ENCODE data around the gene TFPT. TPM values are rescaled to one million over a fixed set of nuclear protein-coding genes. Genes with fewer than 3 reads are reported as not detected.
"Not testable (repeated sequence)": the region's sequence is repeated elsewhere in the genome, so short reads cannot be mapped to it uniquely, and the experiment has no call there.

The TFPT gene
- total RNA-seq, 1 donor from 2014 or later: 8.8 TPM

DNA sequence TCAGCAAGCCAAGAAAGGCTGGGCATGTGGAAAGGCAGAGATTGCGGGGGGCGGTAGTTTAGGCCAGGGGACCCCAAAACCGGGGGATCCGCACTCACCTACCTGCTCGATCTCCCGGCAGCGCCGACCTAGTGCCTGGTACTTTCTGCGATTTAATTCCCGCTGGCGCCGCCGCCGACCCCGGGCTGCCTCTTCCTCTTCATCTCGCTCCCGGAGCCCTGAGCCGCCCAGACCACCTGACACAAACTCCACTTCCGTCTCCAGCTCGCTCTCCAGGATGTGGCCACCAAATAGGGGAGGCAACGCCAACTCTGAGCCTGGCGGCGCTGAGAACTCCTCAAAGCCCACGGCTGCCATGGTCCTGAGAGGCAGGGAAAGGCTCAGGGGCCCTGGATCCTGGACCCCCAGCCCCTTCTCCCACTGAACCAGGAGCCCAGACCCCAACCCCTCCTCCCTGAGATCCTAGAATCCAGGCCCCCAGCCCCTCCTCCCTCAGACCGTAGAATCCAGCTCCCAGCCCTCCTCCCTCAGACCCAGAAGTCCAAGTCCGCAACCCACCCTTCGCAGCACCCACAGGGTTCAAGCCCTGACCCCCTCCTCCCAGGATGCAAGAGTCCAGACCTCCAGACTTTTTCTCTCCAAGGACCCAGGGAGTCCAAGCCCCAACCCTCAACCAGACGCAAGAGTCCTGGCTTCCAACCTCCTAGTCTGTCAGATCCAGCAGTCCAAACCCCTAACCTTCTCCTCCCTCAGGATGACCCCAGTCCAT, 933 bp downstream of the TFPT start:
- ATAC-seq: peak; percentile 42

DNA sequence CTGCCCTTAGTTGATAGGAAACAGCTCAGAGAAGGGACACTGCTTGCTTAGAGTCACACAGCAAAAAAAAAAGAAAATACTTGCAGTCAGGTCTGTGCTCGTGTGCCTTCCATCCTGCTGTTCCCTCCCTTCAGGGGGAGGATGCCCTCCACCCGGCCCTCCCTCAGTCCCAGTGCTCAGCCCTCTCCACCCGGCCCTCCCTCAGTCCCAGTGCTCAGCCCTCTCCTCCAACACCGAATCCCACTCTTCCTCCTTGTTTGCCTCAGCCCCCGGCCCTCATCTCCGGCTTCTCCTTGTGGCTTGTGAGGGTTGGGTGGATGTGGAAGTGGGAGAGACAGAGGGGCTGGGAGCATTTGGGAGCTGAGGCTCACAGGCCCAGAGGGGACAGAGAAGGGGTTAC, 5.8 kb downstream of the TFPT start:
- peak; percentile 59 for ATAC-seq

DNA sequence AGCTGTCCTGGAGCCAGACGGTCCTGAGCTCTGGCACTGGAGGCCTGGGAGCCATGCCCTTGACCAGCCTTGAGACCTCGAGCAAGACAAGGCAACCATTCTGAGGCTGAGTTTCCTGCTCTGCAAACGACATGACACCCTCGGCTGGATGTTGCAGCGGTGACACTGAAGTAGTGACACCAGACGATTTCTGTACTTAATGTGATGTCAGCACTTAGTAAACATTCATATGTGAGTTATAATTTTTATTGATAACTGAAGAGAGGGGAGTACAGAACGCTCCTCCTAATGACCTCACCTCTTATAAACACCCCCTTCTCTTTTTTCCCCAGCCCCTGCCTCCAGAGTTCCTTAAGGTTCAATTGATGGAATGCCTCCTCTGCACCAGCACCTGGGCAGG, 7.0 kb downstream of the TFPT start:
- ATAC-seq: no peak

DNA sequence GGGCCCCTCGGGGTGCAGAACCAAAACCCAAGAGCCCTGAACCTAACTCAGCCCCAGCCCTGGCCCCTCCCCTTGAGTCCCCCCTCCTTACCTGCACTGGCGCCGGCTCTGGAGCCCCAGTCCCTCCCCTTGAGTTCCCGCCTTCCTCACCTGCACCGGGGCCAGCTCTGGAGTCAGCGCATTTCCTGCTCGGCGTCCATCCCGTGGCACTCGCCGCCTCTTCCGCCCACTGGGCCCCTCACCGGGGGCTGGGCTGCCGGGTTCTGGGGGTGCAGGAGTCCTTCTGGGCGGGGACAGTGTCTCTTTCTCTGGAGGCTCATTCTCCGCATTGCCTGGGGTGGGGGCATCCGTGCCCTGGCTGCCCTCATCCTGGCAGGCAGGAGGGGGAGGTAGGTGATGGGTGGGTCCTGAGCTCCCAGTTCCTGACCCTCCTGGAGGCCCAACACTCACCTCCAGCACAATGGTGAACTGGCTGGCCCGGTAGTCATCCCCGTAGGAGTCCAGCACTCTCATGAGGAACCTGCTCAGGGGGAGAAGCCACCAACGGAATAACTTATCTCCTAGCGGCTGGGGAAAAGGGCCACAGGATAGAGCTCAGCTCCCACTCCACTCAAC, 7.5 kb downstream of the TFPT start:
- ATAC-seq: no peak

DNA sequence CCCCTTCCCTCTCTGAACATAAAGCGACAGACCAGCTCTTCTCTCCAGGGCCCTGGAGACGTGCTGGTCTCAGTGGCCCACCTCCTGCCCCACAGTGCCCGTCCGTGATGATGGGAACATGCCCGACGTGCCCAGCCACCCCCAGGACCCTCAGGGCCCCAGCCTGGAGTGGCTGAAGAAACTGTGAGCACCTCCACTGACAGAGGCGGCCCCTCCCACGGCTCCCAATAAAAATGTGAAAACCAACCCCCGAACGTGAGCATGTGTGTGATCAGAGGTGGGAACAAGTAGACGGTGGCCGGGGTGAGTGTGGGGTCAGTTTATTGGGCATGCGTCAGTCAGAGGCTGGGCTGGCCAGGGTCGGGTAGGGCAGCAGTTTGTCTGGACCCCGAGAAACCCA, 8.7 kb downstream of the TFPT start:
- ATAC-seq: no peak

DNA sequence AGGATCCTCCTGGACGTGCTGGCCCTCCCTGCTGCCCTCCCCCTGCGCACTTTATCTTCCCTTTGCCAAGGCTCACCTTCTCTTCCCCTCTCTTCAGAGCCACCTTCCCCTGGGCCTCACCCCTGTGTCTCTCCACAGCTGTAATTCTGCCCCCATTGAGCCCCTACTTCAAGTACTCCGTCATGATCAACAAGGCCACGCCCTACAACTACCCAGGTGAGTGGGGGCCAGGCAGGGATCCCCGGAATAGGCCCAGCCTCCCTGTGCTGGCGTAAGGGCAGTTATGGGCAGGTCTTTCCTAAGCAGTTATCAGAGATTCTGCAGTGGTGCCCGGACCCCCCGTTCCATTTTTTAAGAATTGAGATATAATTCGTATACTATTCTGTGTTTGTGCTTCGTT, 9.7 kb downstream of the TFPT start:
- no peak for ATAC-seq

DNA sequence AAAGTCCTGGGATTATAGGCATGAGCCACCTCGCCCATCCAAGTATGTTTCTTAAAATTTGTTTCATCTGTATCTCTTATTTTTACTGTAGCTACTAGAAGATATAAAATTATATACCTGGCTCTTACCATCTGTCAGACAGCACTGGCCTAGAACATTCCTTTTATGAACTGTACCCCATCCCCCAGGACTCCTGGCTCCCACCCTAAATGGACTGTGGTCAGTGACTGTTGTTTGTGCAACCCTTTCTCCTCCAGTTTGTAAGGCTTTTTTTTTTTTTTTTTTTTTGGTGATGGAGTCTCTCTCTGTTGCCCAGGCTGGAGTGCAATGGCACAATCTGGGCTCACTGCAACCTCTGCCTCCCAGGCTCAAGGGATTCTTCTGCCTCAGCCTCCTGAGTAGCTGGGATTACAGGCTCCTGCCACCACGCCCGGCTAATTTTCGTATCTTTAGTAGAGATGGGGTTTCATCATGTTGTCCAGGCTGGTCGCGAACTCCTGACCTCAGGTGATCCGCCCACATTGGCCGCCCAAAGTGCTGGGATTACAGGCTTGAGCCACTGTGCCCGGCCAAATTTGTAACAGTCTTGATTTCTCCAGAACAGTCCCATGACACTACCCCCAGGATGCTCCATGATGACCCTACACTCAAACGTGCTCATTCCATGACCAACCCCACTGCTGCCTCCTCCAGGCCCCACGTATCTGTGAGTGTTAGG, 10.3 kb downstream of the TFPT start:
- no peak for ATAC-seq

DNA sequence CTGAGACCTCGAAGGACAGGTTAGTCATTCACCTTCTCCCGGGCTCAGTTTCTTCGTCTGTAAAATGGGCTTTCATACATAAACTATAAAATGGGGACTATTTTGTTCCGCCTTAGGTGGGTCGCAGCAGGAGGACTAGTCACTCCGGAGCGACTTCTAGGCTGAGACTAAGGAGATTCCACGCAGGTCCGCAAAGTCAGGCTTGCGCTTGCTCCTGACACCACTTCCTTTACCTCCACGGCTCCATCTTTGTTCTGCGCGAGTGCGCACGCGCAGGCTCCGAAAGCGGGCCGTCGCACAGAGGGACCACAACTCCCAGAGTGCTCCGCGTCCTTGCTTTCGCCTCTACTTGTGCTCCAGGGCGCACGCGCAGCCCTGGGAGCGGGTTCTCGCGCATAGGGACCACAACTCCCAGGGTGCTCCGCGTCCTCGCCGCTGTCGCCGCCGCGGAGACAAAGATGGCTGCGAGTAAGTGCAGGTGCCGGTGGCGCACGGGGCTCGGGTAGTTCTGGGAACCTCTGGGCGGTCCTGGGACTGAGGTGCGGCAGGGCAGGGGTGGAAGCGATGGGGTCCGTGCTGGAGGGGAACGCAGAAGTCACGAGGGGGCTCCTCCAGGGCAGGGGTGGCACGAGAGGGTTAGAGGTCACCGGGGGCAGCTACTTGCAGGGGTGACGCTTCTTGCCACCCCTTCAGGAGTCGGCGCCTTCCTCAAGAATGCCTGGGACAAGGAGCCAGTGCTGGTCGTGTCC, 12.9 kb downstream of the TFPT start, which contains the start of gene NDUFA3:
Gene NDUFA3 (plus strand): TSS at position 435 of the 749 bp plus-strand sequence. CDS start 24 bp downstream, at position 459.
- peak; percentile 99 for ATAC-seq

DNA sequence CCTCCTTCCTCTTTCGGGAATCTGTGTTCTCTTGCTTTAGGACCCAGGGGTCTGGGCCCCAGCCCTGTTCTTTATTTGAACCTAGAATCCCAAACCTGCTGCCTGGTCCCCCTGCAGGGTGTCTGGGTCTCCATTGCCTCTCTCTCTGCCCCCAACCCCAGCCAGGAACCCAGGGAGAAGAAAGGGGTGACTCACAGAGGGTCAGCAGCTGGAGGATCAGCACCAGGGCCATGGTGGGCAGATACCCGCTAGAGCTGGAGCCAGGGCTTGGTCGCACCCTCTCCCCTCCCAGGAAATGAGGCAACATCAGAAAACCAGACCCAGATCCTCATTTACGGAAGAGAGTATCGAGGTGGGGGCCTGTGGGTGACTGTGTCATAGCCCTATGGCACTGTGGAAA, 14.9 kb downstream of the TFPT start, which contains the start of gene OSCAR:
Gene OSCAR (minus strand): TSS at position 243 of the 400 bp plus-strand sequence. CDS start 11 bp downstream, at position 232.
- no peak for ATAC-seq

DNA sequence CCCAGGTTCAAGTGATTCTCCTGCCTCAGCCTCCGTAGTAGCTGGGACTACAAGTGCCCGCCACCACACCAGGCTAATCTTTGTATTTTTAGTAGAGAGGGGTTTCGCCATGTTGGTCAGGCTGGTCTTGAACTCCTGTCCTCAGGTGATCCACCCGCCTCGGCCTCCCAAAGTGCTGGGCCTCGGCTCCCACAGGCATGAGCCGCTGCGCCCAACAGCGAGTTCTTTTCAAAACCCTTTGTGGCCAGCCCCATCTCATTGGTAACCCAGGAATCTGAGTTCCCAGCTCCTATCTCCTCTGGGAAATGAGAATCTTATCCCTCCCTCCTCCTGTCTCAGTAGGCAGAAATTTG, 15.6 kb downstream of the TFPT start:
- not testable (repeated sequence) for ATAC-seq

DNA sequence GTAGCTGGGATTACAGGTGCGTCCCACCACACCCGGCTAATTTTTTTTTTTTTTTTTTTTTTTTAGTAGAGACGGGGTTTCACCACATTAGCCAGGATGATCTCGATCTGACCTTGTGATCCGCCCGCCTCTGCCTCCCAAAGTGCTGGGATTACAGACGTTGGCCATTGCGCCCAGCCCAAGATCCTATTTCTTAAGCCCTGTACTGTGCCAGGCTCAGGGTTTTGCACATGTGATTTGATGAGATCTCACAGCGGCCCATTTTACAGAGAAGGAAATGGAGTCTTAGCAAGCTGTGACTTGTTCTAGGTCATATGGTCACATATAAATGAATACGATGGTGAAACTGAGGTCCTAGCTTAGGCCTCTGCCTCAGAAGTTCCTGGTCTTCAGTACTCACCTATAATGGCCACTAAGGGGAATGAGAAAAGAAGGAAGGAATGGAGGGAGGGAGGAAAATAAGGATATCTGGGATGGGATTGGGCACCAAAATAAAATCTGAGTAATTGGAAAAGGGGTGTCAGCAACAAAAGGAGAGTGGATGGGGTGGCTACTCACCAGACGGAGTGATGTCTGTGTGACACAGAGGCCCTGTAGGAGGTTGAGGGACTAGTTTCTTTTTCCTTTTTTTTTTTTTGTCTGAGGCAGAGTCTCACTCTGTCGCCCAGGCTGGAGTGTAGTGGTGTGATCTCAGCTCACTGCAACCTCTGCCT, 16.1 kb downstream of the TFPT start:
- ATAC-seq: no peak

DNA sequence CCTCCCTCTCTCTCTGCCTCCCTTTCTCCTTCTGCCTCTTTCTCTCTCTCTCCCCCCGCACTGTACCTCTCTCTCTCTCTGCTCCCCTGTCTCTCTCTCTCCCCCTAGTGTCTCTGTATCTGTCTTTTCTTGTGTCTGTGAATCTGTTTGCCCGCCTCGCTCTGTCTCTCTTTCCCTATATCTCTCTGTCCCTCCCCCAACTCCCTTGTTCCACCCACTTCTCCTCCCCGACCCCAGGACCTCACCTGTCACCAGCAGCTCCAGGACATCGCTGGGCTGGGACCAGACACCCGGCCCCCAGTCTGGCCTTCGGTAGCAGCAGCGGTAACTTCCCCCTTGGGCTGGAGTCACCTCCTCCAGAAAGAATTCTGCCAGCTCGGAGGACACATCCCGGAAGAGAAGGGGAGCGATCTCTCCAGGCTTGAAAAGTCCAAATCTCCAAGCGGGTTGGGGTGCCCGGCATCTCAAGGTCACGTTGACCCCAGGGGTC, 18.8 kb downstream of the TFPT start:
- peak; percentile 42 for ATAC-seq

DNA sequence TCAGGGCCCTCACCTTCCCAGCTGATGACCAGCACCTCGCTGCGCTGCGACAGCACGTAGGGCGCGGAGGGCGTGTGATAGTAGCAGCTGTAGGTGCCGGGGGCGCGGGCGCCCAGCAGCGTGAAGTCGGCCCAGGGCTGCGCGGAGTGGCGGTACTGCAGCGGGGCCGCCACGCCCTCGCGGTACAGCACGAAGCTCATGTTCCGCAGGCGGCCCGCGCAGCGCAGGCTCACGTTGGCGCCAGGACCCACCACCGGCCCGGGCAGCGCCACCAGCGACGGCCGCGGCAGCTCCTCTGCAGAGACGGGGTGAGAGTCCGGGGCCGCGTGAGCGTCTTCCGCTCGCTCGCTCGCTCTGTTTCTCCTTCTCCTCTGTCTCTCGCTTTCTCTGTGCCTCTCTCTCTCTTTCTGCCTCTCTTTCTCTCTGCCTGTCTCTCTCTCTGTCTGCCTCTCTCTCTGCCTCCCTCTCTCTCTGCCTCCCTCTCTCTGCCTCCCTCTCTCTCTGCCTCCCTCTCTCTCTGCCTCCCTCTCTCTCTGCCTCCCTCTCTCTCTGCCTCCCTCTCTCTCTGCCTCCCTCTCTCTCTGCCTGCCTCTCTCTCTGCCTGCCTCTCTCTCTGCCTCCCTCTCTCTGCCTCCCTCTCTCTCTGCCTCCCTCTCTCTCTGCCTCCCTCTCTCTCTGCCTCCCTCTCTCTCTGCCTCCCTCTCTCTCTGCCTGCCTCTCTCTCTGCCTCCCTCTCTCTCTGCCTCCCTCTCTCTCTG, 19.4 kb downstream of the TFPT start:
- ATAC-seq: peak; percentile 83

DNA sequence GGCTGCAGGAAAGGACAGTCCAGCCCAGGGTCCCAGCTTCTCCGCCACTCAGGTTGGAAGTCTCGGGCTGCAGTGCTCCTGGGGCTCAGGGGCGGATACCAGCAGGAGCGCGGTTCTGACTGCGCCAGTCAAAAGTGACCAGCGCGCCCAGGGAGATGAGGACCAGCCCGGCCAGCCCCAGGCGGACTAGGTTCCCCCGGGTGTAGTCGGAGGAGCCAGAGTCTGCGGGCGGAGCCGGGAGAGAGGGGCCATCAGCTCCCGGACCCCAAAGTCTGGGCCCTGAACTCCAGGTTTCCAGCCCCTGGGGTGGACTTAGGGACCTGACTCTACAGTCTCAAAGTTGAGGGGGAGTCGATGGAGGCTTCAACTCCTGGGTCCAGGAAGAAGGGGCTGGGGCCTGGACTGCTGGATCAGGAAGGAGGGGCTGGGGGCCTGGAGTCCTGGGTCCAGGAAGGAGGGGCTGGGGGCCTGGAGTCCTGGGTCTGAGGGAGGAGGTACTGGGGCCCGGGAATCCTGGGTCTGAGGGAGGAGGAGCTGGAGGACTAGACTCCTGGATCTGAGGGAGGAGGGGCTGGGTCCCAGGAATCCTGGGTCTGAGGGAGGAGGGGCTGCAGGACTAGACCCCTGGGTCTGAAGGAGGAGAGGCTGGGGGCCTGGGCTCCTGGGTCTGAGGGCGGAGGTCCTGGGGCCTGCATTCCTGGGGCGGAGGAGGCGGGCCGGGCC, 20.2 kb downstream of the TFPT start:
- ATAC-seq: no peak

DNA sequence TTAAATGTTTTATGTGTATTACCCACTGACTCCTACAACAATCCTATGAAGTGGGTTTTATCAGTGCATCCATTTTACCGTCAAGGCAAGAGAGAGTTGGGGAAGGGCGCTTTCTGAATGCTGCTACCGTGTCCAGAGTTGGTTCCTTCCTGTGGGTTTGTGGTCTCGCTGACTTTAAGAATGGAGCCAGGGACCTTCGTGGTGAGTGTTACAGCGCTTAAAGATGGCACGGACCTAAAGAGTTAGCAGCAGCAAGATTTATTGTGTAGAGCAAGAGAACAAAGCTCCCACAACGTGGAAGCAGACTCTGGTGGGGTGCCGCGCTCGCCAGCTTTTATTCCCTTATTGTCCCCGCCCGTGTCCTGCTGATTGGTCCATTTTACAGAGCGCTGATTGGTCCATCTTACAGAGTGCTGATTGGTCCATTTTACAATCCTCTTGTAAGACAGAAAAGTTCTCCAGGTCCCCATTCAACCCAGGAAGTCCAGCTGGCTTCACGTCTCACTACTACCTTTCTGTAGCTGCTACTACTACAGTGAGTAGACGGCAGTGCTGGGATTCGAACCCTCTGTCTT, 20.9 kb downstream of the TFPT start:
- no peak for ATAC-seq

DNA sequence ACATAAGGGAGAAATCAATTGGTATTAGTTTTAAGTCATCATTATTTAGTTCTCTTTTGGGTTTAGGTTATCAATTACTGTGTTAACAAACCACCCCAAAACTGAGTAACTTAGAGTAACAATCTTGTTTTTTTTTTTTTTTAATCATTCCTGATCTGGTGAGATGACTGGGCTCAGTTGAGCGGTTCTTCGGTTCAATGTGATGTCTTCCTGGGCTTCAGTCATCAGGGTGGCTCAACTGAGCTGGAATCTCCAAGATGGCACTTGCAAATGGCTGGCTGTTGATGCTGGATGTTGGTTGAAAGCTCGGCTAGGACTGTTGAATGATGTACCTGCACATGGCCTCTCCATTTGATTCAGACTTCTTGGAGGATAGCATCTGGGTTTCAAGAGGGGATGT, 31.0 kb downstream of the TFPT start:
- ATAC-seq: no peak

DNA sequence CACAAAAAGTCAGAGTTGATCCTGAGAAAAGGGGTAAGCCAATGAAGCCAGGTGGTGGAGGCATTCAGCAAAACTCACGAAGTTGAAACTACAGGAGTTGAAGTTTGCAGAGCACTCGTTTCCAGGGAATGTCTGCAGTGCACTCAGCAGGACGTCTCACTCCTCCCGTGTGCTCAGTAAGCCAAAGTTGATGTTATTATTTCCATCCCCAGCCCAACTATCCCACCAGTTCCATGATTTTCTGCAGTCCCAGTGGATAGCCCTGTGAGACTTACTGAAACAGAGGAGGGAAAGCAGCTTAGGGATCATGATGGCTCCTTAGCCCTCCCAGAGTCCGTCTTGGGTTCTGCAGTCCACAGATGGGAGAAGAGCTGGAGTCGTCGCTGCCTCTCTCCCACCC, 34.4 kb downstream of the TFPT start, which contains the start of gene TARM1:
Gene TARM1 (minus strand): TSS at position 334 of the 400 bp plus-strand sequence. CDS start 25 bp downstream, at position 309.
- no peak for ATAC-seq

DNA sequence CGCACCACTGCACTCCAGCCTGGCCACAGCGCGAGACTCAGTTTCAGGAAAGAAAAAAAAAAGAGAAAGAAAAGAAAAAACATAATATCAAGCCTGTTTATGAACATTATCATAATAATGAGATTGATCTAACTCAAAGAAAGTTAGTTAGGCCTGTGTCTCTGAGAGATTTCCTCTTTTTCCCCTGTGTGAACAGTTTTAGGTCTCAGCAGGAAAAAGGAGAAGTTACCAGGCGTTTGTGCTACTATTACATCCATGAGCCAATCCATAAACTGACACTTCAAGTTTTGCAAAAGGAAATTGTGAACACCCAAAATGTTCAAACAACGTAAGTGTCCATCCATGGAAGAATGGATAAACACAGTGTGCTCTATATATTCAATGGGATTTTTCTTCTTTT, 38.1 kb downstream of the TFPT start:
- ATAC-seq: no peak

DNA sequence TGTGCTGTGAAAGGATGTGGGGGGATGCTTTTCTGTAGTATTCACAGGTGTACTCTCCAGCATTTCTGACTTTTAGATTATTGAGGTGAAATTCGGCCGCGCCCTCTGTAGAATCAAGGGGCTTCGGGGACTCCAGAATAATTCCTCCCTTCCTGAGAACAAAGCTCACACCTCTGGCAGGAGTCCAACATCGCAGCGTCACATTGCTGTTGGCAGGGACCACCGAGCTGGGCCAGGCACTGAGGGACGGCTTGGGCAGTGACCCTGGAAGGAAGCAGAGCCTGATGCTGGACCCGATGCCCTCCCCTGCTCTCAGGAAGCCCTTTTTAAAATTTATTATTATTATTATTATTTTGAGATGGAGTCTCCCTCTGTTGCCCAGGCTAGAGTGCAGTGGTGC, 40.6 kb downstream of the TFPT start:
- ATAC-seq: no peak

DNA sequence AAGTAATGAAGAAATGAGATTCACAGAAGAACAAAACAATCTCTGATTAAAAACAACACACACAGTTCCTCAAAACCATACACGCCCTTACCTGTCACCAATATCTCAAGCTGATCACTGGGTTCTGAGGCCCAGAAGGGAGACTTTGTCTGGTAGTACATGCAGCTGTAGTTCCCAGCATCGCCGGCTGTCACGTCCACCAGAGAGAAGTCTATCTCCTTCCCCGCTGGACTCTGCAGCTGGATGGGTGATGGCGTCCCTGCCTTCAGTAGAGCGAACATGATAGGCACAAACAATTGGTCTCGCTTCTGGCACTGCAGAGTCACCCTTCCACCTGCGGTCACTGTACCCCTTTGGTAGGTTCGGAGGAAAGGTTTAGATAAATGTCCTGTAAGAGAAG, 41.6 kb downstream of the TFPT start:
- no peak for ATAC-seq
